DOHH2 (cell line): Measurements from ENCODE around the gene UBE2D3.

Source experiments
- EZH2phosphoT487 ChIP-seq: fragments of 200-600 bp; sonication (generic); IDR thresholded peaks from 2 replicates; pipeline ENCODE4 v1.6.1; 2017; ENCODE audit warnings: borderline replicate concordance, mild to moderate bottlenecking, antibody characterized with exemption, low read length, moderate library complexity, mixed read lengths
- TF ChIP-seq, protein P1 (sequence below): fragments of 200-600 bp; sonication (generic); IDR thresholded peaks from one replicate; pipeline ENCODE4 v1.5.1; 2014; ENCODE audit warnings: antibody characterized with exemption, mild to moderate bottlenecking, low read depth, low read length; ENCODE audit not compliant: poor library complexity, severe bottlenecking

GRCh38 chr4:102799816-102800215, 27.5 kb downstream of the UBE2D3 start:
- TF ChIP-seq, protein P1, sequence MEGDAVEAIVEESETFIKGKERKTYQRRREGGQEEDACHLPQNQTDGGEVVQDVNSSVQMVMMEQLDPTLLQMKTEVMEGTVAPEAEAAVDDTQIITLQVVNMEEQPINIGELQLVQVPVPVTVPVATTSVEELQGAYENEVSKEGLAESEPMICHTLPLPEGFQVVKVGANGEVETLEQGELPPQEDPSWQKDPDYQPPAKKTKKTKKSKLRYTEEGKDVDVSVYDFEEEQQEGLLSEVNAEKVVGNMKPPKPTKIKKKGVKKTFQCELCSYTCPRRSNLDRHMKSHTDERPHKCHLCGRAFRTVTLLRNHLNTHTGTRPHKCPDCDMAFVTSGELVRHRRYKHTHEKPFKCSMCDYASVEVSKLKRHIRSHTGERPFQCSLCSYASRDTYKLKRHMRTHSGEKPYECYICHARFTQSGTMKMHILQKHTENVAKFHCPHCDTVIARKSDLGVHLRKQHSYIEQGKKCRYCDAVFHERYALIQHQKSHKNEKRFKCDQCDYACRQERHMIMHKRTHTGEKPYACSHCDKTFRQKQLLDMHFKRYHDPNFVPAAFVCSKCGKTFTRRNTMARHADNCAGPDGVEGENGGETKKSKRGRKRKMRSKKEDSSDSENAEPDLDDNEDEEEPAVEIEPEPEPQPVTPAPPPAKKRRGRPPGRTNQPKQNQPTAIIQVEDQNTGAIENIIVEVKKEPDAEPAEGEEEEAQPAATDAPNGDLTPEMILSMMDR: no peak
- no peak for TF ChIP-seq EZH2phosphoT487
